OCI-LY7 (cell line): Measurements from ENCODE around the gene PRKAR2A. TPM values are rescaled to one million over a fixed set of nuclear protein-coding genes. Genes with fewer than 3 reads are reported as not detected.

ENCODE experiments used
- BruUV-seq: library from RNA; stranded (reverse); fragments of 400-500 nt; replicated peaks from 2 replicates; lab custom pipeline; 2021; lab: Mats Ljungman, UMichigan
- CTCF ChIA-PET: fragments of 300-600 bp; sonication (Branson Sonifier 250); formaldehyde crosslinking; loops from one replicate; lab custom pipeline; 2022; ENCODE audit warnings: antibody characterized with exemption; ENCODE audit not compliant: unreplicated experiment; lab: Charles Lee
- POLR2A ChIA-PET: fragments of 300-600 bp; sonication (Branson Sonifier 250); formaldehyde crosslinking; loops from one replicate; lab custom pipeline; 2022; ENCODE audit warnings: antibody characterized with exemption; lab: Charles Lee
- DNase-seq: peaks from one replicate; pipeline ENCODE4 v3.0.0-alpha.2; 2015; ENCODE audit warnings: low spot score
- H2AFZ ChIP-seq: fragments of 200-600 bp; sonication (generic), shearing (Covaris generic); 2 replicates; pipeline ENCODE4 v1.6.1; 2014; ENCODE audit warnings: mild to moderate bottlenecking, antibody characterized with exemption, low read length, moderate library complexity
- H3K27ac ChIP-seq: fragments of 200-600 bp; sonication (generic); 2 replicates; pipeline ENCODE4 v1.5.1; 2014; ENCODE audit warnings: mixed run types, low read depth, mild to moderate bottlenecking, moderate library complexity, low read length, inconsistent platforms; ENCODE audit not compliant: poor library complexity, severe bottlenecking
- H3K36me3 ChIP-seq: fragments of 200-600 bp; sonication (generic); 2 replicates; pipeline ENCODE4 v1.6.1; 2014; ENCODE audit warnings: mild to moderate bottlenecking, antibody characterized with exemption, low read length, moderate library complexity, mixed read lengths; ENCODE audit not compliant: insufficient read depth
- H3K4me1 ChIP-seq: fragments of 200-600 bp; sonication (generic); 2 replicates; pipeline ENCODE4 v1.5.1; 2014; ENCODE audit warnings: mild to moderate bottlenecking, low read length; ENCODE audit not compliant: insufficient read depth, poor library complexity, severe bottlenecking
- H3K4me2 ChIP-seq: fragments of 200-600 bp; sonication (generic); 2 replicates; pipeline ENCODE4 v1.6.1; 2014; ENCODE audit warnings: mild to moderate bottlenecking, low read length
- H3K4me3 ChIP-seq: fragments of 200-600 bp; sonication (generic); 2 replicates; pipeline ENCODE4 v1.5.1; 2014; ENCODE audit warnings: mild to moderate bottlenecking, low read depth, low read length; ENCODE audit not compliant: poor library complexity, severe bottlenecking
- H3K79me2 ChIP-seq: fragments of 200-600 bp; sonication (generic); 2 replicates; pipeline ENCODE4 v1.6.1; 2016; ENCODE audit warnings: low read depth, mild to moderate bottlenecking, low read length, moderate library complexity, mixed read lengths; ENCODE audit not compliant: insufficient read depth
- H3K9me2 ChIP-seq: fragments of 200-600 bp; sonication (generic); 2 replicates; pipeline ENCODE4 v1.6.1; 2016; ENCODE audit warnings: mild to moderate bottlenecking, low read length, mixed read lengths; ENCODE audit not compliant: insufficient read depth
- H3K9me3 ChIP-seq: fragments of 200-600 bp; sonication (generic); 2 replicates; pipeline ENCODE4 v1.6.1; 2014; ENCODE audit warnings: mild to moderate bottlenecking, mixed run types, low read length, mixed read lengths
- H4K20me1 ChIP-seq: fragments of 200-600 bp; sonication (generic); 2 replicates; pipeline ENCODE4 v1.6.1; 2014; ENCODE audit warnings: mild to moderate bottlenecking, antibody characterized with exemption, low read length, moderate library complexity, mixed read lengths; ENCODE audit not compliant: insufficient read depth
- CTCF ChIP-seq: fragments of 200-600 bp; sonication (generic); conservative IDR thresholded peaks from 2 replicates; pipeline ENCODE4 v1.5.1; 2014; ENCODE audit warnings: mild to moderate bottlenecking, antibody characterized with exemption, low read length, moderate library complexity, mixed read lengths
- EZH2phosphoT487 ChIP-seq: fragments of 200-600 bp; sonication (generic); IDR thresholded peaks from 2 replicates; pipeline ENCODE4 v1.6.1; 2018; ENCODE audit warnings: low read depth, borderline replicate concordance, mild to moderate bottlenecking, mixed run types, antibody characterized with exemption, low read length, moderate library complexity, mixed read lengths
- intact Hi-C: fragments of 100-400 bp; cut with micrococcal nuclease; formaldehyde crosslinking; loops from one replicate; pipeline ENCODE4 v1.10.0; 2022; ENCODE audit not compliant: unreplicated experiment
- total RNA-seq, 2 experiments: library from RNA; depleted of rRNA in 1 of 2; stranded (reverse); fragments of >200 nt in 1 of 2; shearing (Covaris generic) in 1 of 2; gene quantifications; 2 replicates each; pipeline ENCODE4 v1.2.3, GENCODE V29; 2014 to 2022

Gene PRKAR2A
- total RNA-seq, 2 experiments from 2014 or later = 16.0 to 22.4 TPM

GRCh38 chr3:48879307-48879993, 31.8 kb upstream of the PRKAR2A start:
- Histone ChIP-seq H3K4me3 (no peak overlapping the region), H3K9me2 (no peaks in the 10 kb centered on the region), H3K9me3 (no peaks in the 10 kb centered on the region), H3K79me2 (no peaks in the 10 kb centered on the region), H4K20me1 (no peaks in the 10 kb centered on the region), H3K4me2 (no peak overlapping the region), H2AFZ (no peak overlapping the region), H3K4me1 (no peaks in the 10 kb centered on the region), H3K36me3 (peaks cover 9% of the 10 kb centered on the region; the same call in 1 of the 2 replicates), H3K27ac (no peak overlapping the region)
- no TSS peak for BruUV-seq
- TF ChIP-seq CTCF = no peak
- no peak for TF ChIP-seq EZH2phosphoT487
- ChIA-PET CTCF (no interaction called here), POLR2A (interaction anchor here (0.6 kb wide), 1 partner anchor 210 kb away, joined by 3 read pairs; no protein-coding TSS in a partner anchor)
- intact Hi-C loops = no loop called here
- no peak for DNase-seq

- no TSS peak for BruUV-seq
- Histone ChIP-seq H3K4me3 (no peak overlapping the region), H3K27ac (no peak overlapping the region), H3K9me2 (no peaks in the 10 kb centered on the region), H4K20me1 (no peaks in the 10 kb centered on the region), H2AFZ (no peak overlapping the region), H3K4me2 (no peak overlapping the region), H3K4me1 (no peaks in the 10 kb centered on the region), H3K79me2 (no peaks in the 10 kb centered on the region), H3K9me3 (no peaks in the 10 kb centered on the region), H3K36me3 (0 out of 2 replicates have a peak, but pooled peaks cover 3% of the 10 kb centered on the region)
- intact Hi-C loops = no loop called here
- TF ChIP-seq EZH2phosphoT487 = no peak
- TF ChIP-seq CTCF = no peak
- no peak for DNase-seq
- POLR2A ChIA-PET = interaction anchor here (0.7 kb wide), 1 partner anchor 1226 kb away, joined by 3 read pairs; no protein-coding TSS in a partner anchor
- CTCF ChIA-PET = no interaction called here
Observed at GRCh38 chr3:48877671-48878070, 30.0 kb upstream of the PRKAR2A start.

- Histone ChIP-seq H3K4me2 (no peak overlapping the region), H3K9me3 (no peaks in the 10 kb centered on the region), H3K4me3 (no peak overlapping the region), H3K9me2 (no peaks in the 10 kb centered on the region), H2AFZ (no peak overlapping the region), H3K79me2 (no peaks in the 10 kb centered on the region), H3K4me1 (no peaks in the 10 kb centered on the region), H3K27ac (no peak overlapping the region), H4K20me1 (no peaks in the 10 kb centered on the region), H3K36me3 (no peaks in the 10 kb centered on the region; the same call in 1 of the 2 replicates)
- BruUV-seq = no TSS peak
- CTCF ChIA-PET = no interaction called here
- intact Hi-C loops = no loop called here
- POLR2A ChIA-PET = interaction anchor here (0.9 to 1.0 kb wide), 2 partner anchors 31 to 60 kb away, joined by 3 read pairs; no protein-coding TSS in a partner anchor
- TF ChIP-seq CTCF (no peak), EZH2phosphoT487 (no peak)
- DNase-seq = no peak
Observed at GRCh38 chr3:48863122-48863521, 15.4 kb upstream of the PRKAR2A start.
